ENCODE measurements around the gene CDK5RAP2.

GRCh38 chr9:120482424-120483186 lies 97.4 kb downstream of the CDK5RAP2 start:
- TF ChIP-seq CTCF (IDR thresholded peaks at IDR 0.05 in 4 of 5, conservative IDR thresholded peaks at IDR 0.05 in 1 of 5) (no peak), POLR2A (IDR thresholded peaks at IDR 0.05) (no peak)
